GM12878 (cell line): ENCODE results near the gene VIL1. TPM values are rescaled to one million over a fixed set of nuclear protein-coding genes. Genes with fewer than 3 reads are reported as not detected.

Experiments used
- ATAC-seq: fragments of 200-7000 bp; cut with Tn5 transposase; 3 replicates; pipeline ENCODE4 v1.9.1; 2020; ENCODE audit warnings: mild to moderate bottlenecking, moderate library complexity
- BruUV-seq: library from RNA; stranded (reverse); fragments of 400-500 nt; replicated peaks from 2 replicates; lab custom pipeline; 2021; lab: Mats Ljungman, UMichigan
- CTCF ChIA-PET: fragments of 300-600 bp; sonication (Branson Sonifier 250); formaldehyde crosslinking; extraction: SDS; loops from one replicate; lab custom pipeline; 2021; ENCODE audit warnings: inconsistent platforms; lab: Yijun Ruan, JAX
- POLR2A ChIA-PET: fragments of 350-600 bp; formaldehyde crosslinking; extraction: SDS; loops from one replicate; lab custom pipeline; 2021; ENCODE audit warnings: inconsistent platforms; lab: Charles Lee
- RAD21 ChIA-PET: fragments of 300-600 bp; sonication (Branson Sonifier 250); formaldehyde crosslinking; loops from one replicate; lab custom pipeline; 2023; ENCODE audit warnings: antibody characterized with exemption; ENCODE audit not compliant: unreplicated experiment; lab: Charles Lee
- SMC1A ChIA-PET: fragments of 300-600 bp; sonication (Branson Sonifier 250); formaldehyde crosslinking; loops from one replicate; lab custom pipeline; 2023; ENCODE audit not compliant: unreplicated experiment, uncharacterized antibody; lab: Charles Lee
- DNase-seq: peaks from one replicate; pipeline ENCODE4 v3.0.0-alpha.2; 2011; ENCODE audit warnings: low read depth, low spot score
- FAIRE-seq: peaks from 3 replicates; lab custom pipeline; 2011; peaks lifted over from hg19 to GRCh38; lab: Jason Lieb, UNC
- H2AFZ ChIP-seq: 2 replicates; pipeline ENCODE4 v1.6.0; 2011; ENCODE audit warnings: low read depth, low read length, control low read depth; ENCODE audit not compliant: control insufficient read depth
- H3K27ac ChIP-seq: 2 replicates; pipeline ENCODE4 v1.5.1; 2011; ENCODE audit warnings: control low read depth; ENCODE audit not compliant: control insufficient read depth, insufficient read depth
- H3K27me3 ChIP-seq, 2 experiments: replicated peaks in 1 of 2; 2 replicates each; pipeline versions ENCODE4 v1.6.0 to v1.6.1; 2011; ENCODE audit warnings: low read length in 1 of 2; ENCODE audit not compliant: control insufficient read depth in 2 of 2, insufficient read depth in 2 of 2
- H3K36me3 ChIP-seq, 2 experiments: 2 replicates each; pipeline ENCODE4 v1.5.1; 2011; ENCODE audit warnings: low read length in 1 of 2; ENCODE audit not compliant: control insufficient read depth in 2 of 2, insufficient read depth in 2 of 2
- H3K4me1 ChIP-seq: 2 replicates; pipeline ENCODE4 v1.6.1; 2011; ENCODE audit warnings: mild to moderate bottlenecking, low read length, moderate library complexity, mixed read lengths; ENCODE audit not compliant: control insufficient read depth, insufficient read depth
- H3K4me2 ChIP-seq: 2 replicates; pipeline ENCODE4 v1.6.0; 2011; ENCODE audit warnings: control low read depth; ENCODE audit not compliant: control insufficient read depth, insufficient read depth
- H3K4me3 ChIP-seq: fragments of 200-600 bp; sonication (generic); 2 replicates; pipeline ENCODE4 v1.5.1; 2016
- H3K79me2 ChIP-seq: 2 replicates; pipeline ENCODE4 v1.6.0; 2011; ENCODE audit warnings: low read length; ENCODE audit not compliant: control insufficient read depth, insufficient read depth
- H3K9ac ChIP-seq: 2 replicates; pipeline ENCODE4 v1.8.0; 2011; ENCODE audit warnings: low read length, control low read depth, mixed read lengths; ENCODE audit not compliant: control insufficient read depth, insufficient read depth
- H3K9me3 ChIP-seq: replicated peaks from 3 replicates; pipeline ENCODE4 v1.5.1; 2011; ENCODE audit warnings: mild to moderate bottlenecking, low read length; ENCODE audit not compliant: control insufficient read depth, insufficient read depth
- H4K20me1 ChIP-seq: 2 replicates; pipeline ENCODE4 v1.6.0; 2011; ENCODE audit not compliant: control insufficient read depth, insufficient read depth
- ATF7 ChIP-seq: fragments of 450-650 bp; IDR thresholded peaks from 2 replicates; pipeline ENCODE4 v1.6.1; 2016; ENCODE audit warnings: low read depth, mild to moderate bottlenecking
- CREB1 ChIP-seq: IDR thresholded peaks from 2 replicates; pipeline ENCODE4 v1.6.1; 2012; ENCODE audit warnings: low read depth, mild to moderate bottlenecking, inconsistent platforms
- ETV6 ChIP-seq, 2 experiments: fragments of 450-650 bp in 1 of 2; IDR thresholded peaks in 1 of 2; conservative IDR thresholded peaks in 1 of 2; 2 replicates each; pipeline ENCODE4 v1.6.1; 2014; ENCODE audit warnings: antibody characterized with exemption in 1 of 2, borderline replicate concordance in 1 of 2, low read depth in 1 of 2, mild to moderate bottlenecking in 1 of 2, moderate library complexity in 1 of 2
- JUND ChIP-seq: IDR thresholded peaks from 2 replicates; pipeline ENCODE4 v1.6.1; 2012; ENCODE audit warnings: low read depth, mild to moderate bottlenecking, low read length, improper control_type of control experiment, moderate library complexity
- MEF2B ChIP-seq: fragments of 450-650 bp; IDR thresholded peaks from 2 replicates; pipeline ENCODE4 v1.6.1; 2018; ENCODE audit warnings: mild to moderate bottlenecking, moderate library complexity; ENCODE audit not compliant: partially characterized antibody, poor library complexity, severe bottlenecking
- NBN ChIP-seq: fragments of 450-650 bp; IDR thresholded peaks from 2 replicates; pipeline ENCODE4 v1.6.1; 2016
- NFIC ChIP-seq: IDR thresholded peaks from 2 replicates; pipeline ENCODE4 v1.6.1; 2012; ENCODE audit warnings: low read depth, mild to moderate bottlenecking, inconsistent platforms, low read length, moderate library complexity
- NFXL1 ChIP-seq: fragments of 450-650 bp; IDR thresholded peaks from 2 replicates; pipeline ENCODE4 v1.6.1; 2017; ENCODE audit warnings: antibody characterized with exemption, mild to moderate bottlenecking, borderline replicate concordance
- NR2C2 ChIP-seq: IDR thresholded peaks from 2 replicates; pipeline ENCODE4 v1.6.1; 2011; ENCODE audit warnings: borderline replicate concordance, low read depth; ENCODE audit not compliant: control insufficient read depth, insufficient read length
- NRF1 ChIP-seq: conservative IDR thresholded peaks from 2 replicates; pipeline ENCODE4 v1.6.1; 2011; ENCODE audit warnings: mild to moderate bottlenecking, low read depth, low read length, improper control_type of control experiment
- POLR2AphosphoS2 ChIP-seq: IDR thresholded peaks from 2 replicates; pipeline ENCODE4 v1.6.1; 2011; ENCODE audit warnings: low read depth, mild to moderate bottlenecking, low read length, improper control_type of control experiment, moderate library complexity
- TARDBP ChIP-seq: IDR thresholded peaks from 2 replicates; pipeline ENCODE4 v1.6.1; 2016; ENCODE audit warnings: borderline replicate concordance
- TCF3 ChIP-seq: IDR thresholded peaks from 2 replicates; pipeline ENCODE4 v1.6.1; 2012; ENCODE audit warnings: low read depth, mild to moderate bottlenecking, low read length, borderline replicate concordance; ENCODE audit not compliant: insufficient read depth
- TCF7 ChIP-seq: IDR thresholded peaks from 2 replicates; pipeline ENCODE4 v1.6.1; 2014; ENCODE audit warnings: antibody characterized with exemption, borderline replicate concordance
- ZNF24 ChIP-seq: fragments of 450-650 bp; IDR thresholded peaks from 2 replicates; pipeline ENCODE4 v1.6.1; 2017; ENCODE audit warnings: antibody characterized with exemption, mild to moderate bottlenecking
- ZZZ3 ChIP-seq: IDR thresholded peaks from 2 replicates; pipeline ENCODE4 v1.6.1; 2011; ENCODE audit warnings: low read depth; ENCODE audit not compliant: control insufficient read depth, insufficient read length
- WGBS: methylation state at CpG from one replicate; pipeline ENCODE4 v1.1.6; 2016; ENCODE audit warnings: low lambda C conversion rate; ENCODE audit not compliant: insufficient replicate concordance, insufficient coverage; ENCODE audit errors: missing lambda C conversion rate; 5-methylcytosine and 5-hydroxymethylcytosine counted together
- in situ Hi-C: fragments of 300-500 bp; cut with MboI; formaldehyde crosslinking; loops from 9 replicates; pipeline ENCODE4 v1.14.3; 2018; ENCODE audit warnings: mixed read lengths
- intact Hi-C: fragments of 100-400 bp; cut with micrococcal nuclease; formaldehyde crosslinking; loops from one replicate; pipeline ENCODE4 v1.14.2; 2022; ENCODE audit not compliant: unreplicated experiment
- polyA plus RNA-seq, 11 experiments: library from polyadenylated mRNA; depleted of rRNA in 4 of 11; unstranded in 6 of 11; stranded (reverse) in 5 of 11; fragments of >200 nt; fragmentation: Nextera tagmentation in 4 of 11; fragmentation: Illumina TruSeq in 1 of 11; extraction: Ambion mirVana in 4 of 11; extraction: Trizol in 1 of 11; gene quantifications; 1 replicate in 1 of 11; 2 replicates in 10 of 11; pipeline versions ENCODE4 v1.2.1 to v1.2.3, GENCODE V29; 2011 to 2016; ENCODE audit warnings: inconsistent platforms in 2 of 11, missing spikeins in 2 of 11, low read depth in 1 of 11
- total RNA-seq, 4 experiments: library from RNA; depleted of rRNA in 3 of 4; stranded (reverse); fragments of >200 nt in 3 of 4; fragmentation: Illumina TruSeq in 1 of 4; extraction: Trizol in 1 of 4; gene quantifications; 2 replicates each; pipeline versions ENCODE4 v1.2.1 to v1.2.3, GENCODE V29; 2013 to 2021
- TF ChIP-seq, protein P1 (sequence below): IDR thresholded peaks from 2 replicates; pipeline ENCODE4 v1.6.1; 2012; ENCODE audit warnings: improper control_type of control experiment, low read depth, low read length; ENCODE audit not compliant: insufficient replicate concordance

VIL1 gene
- total and polyA plus RNA-seq, 10 of the 15 experiments (the other 5 are each of a cell fraction or from before 2014, with no cell fraction given), result 0.03 to 1.9 (median 0.33) TPM

- TF ChIP-seq, protein P1, sequence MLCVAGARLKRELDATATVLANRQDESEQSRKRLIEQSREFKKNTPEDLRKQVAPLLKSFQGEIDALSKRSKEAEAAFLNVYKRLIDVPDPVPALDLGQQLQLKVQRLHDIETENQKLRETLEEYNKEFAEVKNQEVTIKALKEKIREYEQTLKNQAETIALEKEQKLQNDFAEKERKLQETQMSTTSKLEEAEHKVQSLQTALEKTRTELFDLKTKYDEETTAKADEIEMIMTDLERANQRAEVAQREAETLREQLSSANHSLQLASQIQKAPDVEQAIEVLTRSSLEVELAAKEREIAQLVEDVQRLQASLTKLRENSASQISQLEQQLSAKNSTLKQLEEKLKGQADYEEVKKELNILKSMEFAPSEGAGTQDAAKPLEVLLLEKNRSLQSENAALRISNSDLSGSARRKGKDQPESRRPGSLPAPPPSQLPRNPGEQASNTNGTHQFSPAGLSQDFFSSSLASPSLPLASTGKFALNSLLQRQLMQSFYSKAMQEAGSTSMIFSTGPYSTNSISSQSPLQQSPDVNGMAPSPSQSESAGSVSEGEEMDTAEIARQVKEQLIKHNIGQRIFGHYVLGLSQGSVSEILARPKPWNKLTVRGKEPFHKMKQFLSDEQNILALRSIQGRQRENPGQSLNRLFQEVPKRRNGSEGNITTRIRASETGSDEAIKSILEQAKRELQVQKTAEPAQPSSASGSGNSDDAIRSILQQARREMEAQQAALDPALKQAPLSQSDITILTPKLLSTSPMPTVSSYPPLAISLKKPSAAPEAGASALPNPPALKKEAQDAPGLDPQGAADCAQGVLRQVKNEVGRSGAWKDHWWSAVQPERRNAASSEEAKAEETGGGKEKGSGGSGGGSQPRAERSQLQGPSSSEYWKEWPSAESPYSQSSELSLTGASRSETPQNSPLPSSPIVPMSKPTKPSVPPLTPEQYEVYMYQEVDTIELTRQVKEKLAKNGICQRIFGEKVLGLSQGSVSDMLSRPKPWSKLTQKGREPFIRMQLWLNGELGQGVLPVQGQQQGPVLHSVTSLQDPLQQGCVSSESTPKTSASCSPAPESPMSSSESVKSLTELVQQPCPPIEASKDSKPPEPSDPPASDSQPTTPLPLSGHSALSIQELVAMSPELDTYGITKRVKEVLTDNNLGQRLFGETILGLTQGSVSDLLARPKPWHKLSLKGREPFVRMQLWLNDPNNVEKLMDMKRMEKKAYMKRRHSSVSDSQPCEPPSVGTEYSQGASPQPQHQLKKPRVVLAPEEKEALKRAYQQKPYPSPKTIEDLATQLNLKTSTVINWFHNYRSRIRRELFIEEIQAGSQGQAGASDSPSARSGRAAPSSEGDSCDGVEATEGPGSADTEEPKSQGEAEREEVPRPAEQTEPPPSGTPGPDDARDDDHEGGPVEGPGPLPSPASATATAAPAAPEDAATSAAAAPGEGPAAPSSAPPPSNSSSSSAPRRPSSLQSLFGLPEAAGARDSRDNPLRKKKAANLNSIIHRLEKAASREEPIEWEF, result no peak
- no peak for TF ChIP-seq ATF7
- no peak for TF ChIP-seq NFIC
- TF ChIP-seq ZZZ3, result no peak
- TF ChIP-seq NRF1, result no peak
- no peak for TF ChIP-seq CREB1
Observed at GRCh38 chr2:218369330-218369729, 49.6 kb upstream of the VIL1 start (continued).

DNA sequence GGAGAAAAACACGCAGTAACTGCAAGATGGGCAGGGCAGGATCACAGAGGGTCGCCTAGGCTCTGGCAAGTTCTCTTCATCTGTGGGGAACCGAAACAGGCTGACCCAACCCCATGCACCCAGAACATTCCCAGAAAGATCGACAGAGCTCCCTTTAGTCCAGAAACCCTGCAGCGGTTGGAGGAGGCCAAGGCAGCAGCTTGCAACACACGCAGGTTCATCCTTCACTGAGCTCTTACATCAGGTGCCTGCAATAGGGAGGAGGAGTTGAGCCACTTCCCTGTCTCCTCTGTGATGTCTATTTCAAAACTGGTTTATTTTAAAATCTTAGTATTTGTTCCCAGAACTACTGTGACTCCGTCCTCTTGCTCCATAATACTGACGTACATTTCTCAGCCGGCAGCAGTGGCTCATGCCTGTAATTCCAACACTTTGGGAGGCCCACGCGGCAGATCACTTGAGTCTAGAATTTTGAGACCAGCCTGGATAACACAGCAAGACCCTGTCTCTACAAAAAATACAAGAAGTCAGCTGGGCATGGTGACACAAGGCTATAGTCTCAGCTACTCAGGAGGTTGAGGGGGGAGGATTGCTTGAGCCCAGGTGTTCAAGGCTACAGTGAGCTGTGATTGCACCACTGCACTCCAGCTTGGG is 48.4 kb upstream of the VIL1 start:
- WGBS, result 68% methylated on average over 11 of the region's 11 CpGs
- RAD21 ChIA-PET, result interaction anchor here (1.2 kb wide), 1 partner anchor 23 kb away, joined by 3 read pairs; no protein-coding TSS in a partner anchor
- no peaks in the 10 kb centered on the region for H3K79me2 ChIP-seq
- no peak for FAIRE-seq
- no peaks in the 10 kb centered on the region for H4K20me1 ChIP-seq
- no peak overlapping the region for H2AFZ ChIP-seq
- no TSS peak for BruUV-seq
- CTCF ChIA-PET, result interaction anchor here (0.6 to 1.0 kb wide), 2 partner anchors 14 to 69 kb away, joined by 3 to 4 read pairs; partner anchors contain the start of gene CATIP
- SMC1A ChIA-PET, result interaction anchor here (0.6 to 1.1 kb wide), 2 partner anchors 69 to 95 kb away, joined by 3 read pairs; no protein-coding TSS in a partner anchor
- no peaks in the 10 kb centered on the region for H3K36me3 ChIP-seq
- H3K27me3 ChIP-seq, result no peaks in the 10 kb centered on the region
- no peak overlapping the region for H3K4me3 ChIP-seq
- TF ChIP-seq NBN (no peak), NFXL1 (no peak), TARDBP (no peak), POLR2AphosphoS2 (no peak), TCF7 (no peak), NR2C2 (no peak), ZNF24 (no peak), MEF2B (no peak), TCF3 (no peak), ETV6 (conservative IDR thresholded peaks at IDR 0.05 in 1 of 2, IDR thresholded peaks at IDR 0.05 in 1 of 2; ENCODE audit: borderline replicate concordance in 1 of 2, low read depth in 1 of 2) (no peak), JUND (no peak)
- TF ChIP-seq, all 136 proteins: peak for 0
- H3K9ac ChIP-seq, result no peak overlapping the region
- H3K4me1 ChIP-seq, result peaks cover 4% of the 10 kb centered on the region; the same call in 1 of the 2 replicates
- H3K4me2 ChIP-seq, result no peak overlapping the region
- DNase-seq (no peak), ATAC-seq (no peak)
- intact Hi-C loops (no loop called here), in situ Hi-C loops (no loop called here)
- no peak overlapping the region for H3K27ac ChIP-seq
- POLR2A ChIA-PET, result no interaction called here
- H3K9me3 ChIP-seq, result no peaks in the 10 kb centered on the region; the same call in 2 of the 3 replicates
